ENCODE measurements around the gene CCDC112.
A peak's percentile ranks its signal among the peaks of the same experiment; 100 is the strongest.

CCDC112 gene

GRCh38 chr5:115317320-115317719 is 20.9 kb upstream of the CCDC112 start:
- DNase-seq, result no peak

GRCh38 chr5:115313632-115314031 is 17.2 kb upstream of the CCDC112 start:
- no peak for DNase-seq

- DNase-seq, result no peak
These were observed 16.6 kb upstream of the CCDC112 start for GRCh38 chr5:115313052-115313451.

- no peak for DNase-seq
These were observed 13.4 kb upstream of the CCDC112 start for GRCh38 chr5:115309751-115310370.

- no peak for DNase-seq
These were observed 12.4 kb upstream of the CCDC112 start for GRCh38 chr5:115308815-115309214.

GRCh38 chr5:115306011-115306536 is 9.6 kb upstream of the CCDC112 start:
- no peak for DNase-seq

GRCh38 chr5:115304496-115304895 is 8.0 kb upstream of the CCDC112 start:
- DNase-seq, result no peak

- DNase-seq, result no peak
These were observed 2.4 kb upstream of the CCDC112 start for GRCh38 chr5:115298811-115299210.

- no peak for DNase-seq
These were observed 577 bp upstream of the CCDC112 start for GRCh38 chr5:115297031-115297430.

- no peak for DNase-seq
These were observed 704 bp downstream of the CCDC112 start for GRCh38 chr5:115295777-115296123.

- no peak for DNase-seq
These were observed 5.1 kb downstream of the CCDC112 start for GRCh38 chr5:115291397-115291796.

GRCh38 chr5:115289104-115289503 is 7.3 kb downstream of the CCDC112 start:
- DNase-seq, result no peak

GRCh38 chr5:115284021-115284420 is 12.4 kb downstream of the CCDC112 start:
- DNase-seq, result no peak

GRCh38 chr5:115282131-115282530 is 14.3 kb downstream of the CCDC112 start:
- DNase-seq, result no peak

GRCh38 chr5:115274584-115274983 is 21.9 kb downstream of the CCDC112 start:
- DNase-seq, result no peak

GRCh38 chr5:115272297-115272958 is 24.0 kb downstream of the CCDC112 start:
- no peak for DNase-seq

- DNase-seq, result no peak
These were observed 25.0 kb downstream of the CCDC112 start for GRCh38 chr5:115271295-115272050.

- DNase-seq, result no peak
These were observed 28.8 kb downstream of the CCDC112 start for GRCh38 chr5:115267617-115268016.

GRCh38 chr5:115265220-115265619 is 31.2 kb downstream of the CCDC112 start:
- DNase-seq, result no peak

- DNase-seq, result no peak
These were observed 31.7 kb downstream of the CCDC112 start for GRCh38 chr5:115264786-115265185.

- no peak for DNase-seq
These were observed 33.4 kb downstream of the CCDC112 start for GRCh38 chr5:115263078-115263380.

GRCh38 chr5:115262321-115263077 is 34.0 kb downstream of the CCDC112 start, which contains the start of gene PGGT1B:
TSS of gene PGGT1B (minus strand) at chr5:115262877. CDS start at chr5:115262851, 26 bp downstream.
- DNase-seq, result peak; percentile 56

GRCh38 chr5:115262011-115262320 is 34.5 kb downstream of the CCDC112 start:
- no peak for DNase-seq
